GM21717 (cell line): Measurements from ENCODE around the gene SMARCE1.
A peak's percentile ranks its signal among the peaks of the same experiment; 100 is the strongest.

Experiments used
- ATAC-seq: cut with Tn5 transposase; IDR thresholded peaks from one replicate; pipeline ENCODE4 v1.9.1; 2021; ENCODE audit warnings: mild to moderate bottlenecking, moderate library complexity; ENCODE audit not compliant: unreplicated experiment

The SMARCE1 gene

GRCh38 chr17:40647624-40648383 is at the start of gene SMARCE1:
Gene SMARCE1, minus strand, starts transcription at chr17:40647818. Its CDS starts 2,016 bp downstream, at chr17:40645802.
- peak; percentile 53 for ATAC-seq

GRCh38 chr17:40697297-40697696 is 49.7 kb upstream of the SMARCE1 start:
- no peak for ATAC-seq

GRCh38 chr17:40696651-40697072 is 49.0 kb upstream of the SMARCE1 start:
- ATAC-seq: no peak

DNA sequence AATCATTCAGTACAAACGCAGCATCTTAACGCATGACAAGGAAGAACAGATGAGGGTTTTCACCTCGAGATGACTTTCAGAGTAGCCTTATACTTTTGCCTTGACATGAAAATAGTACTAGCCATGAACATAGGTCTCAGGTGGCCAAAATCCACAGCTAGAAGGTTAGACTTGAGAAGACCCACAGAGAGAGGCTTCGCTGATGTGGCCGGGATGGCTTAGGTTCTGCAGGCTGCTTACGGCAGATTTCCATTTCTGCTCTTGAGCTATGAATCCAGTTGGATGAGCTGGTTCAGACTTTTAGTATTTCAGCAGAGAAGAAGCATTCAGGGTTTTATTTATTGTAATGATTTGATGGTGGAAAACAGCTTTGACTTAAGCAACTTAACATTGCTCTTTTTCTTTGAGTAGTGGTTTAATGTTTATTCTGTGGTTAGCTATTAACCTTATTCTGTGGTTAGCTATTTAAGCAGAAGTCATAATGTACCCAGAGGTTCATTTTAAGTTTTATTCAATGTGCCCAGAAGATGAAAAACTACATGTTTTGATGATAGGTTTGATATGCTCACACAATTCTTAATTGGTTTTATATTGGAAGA is 48.4 kb upstream of the SMARCE1 start:
- ATAC-seq: no peak

- ATAC-seq: no peak
Observed at GRCh38 chr17:40694584-40694983, 47.0 kb upstream of the SMARCE1 start.

- ATAC-seq: no peak
Observed at GRCh38 chr17:40687106-40687505, 39.5 kb upstream of the SMARCE1 start.

GRCh38 chr17:40686192-40686591 is 38.6 kb upstream of the SMARCE1 start:
- no peak for ATAC-seq

DNA sequence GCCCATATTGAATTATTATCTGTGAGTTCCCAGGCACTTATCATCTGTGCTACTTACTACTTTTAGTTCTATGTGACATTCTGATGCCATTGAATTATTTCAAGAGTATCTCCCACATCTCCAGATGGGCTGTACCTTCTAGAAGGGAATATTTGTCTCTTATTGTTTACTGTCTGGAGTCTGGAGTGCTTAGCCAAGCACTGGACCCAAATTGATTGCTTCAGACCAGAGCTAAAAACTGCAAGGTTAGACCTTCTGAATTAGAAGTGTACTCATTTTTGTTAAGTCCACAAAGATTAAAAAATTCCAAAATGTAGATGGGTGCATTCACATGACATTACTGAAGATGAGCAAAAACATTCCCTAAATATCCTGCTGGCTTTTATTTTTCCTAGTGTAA is 33.4 kb upstream of the SMARCE1 start:
- ATAC-seq: no peak

- no peak for ATAC-seq
Observed at GRCh38 chr17:40679523-40679907, 31.9 kb upstream of the SMARCE1 start.

DNA sequence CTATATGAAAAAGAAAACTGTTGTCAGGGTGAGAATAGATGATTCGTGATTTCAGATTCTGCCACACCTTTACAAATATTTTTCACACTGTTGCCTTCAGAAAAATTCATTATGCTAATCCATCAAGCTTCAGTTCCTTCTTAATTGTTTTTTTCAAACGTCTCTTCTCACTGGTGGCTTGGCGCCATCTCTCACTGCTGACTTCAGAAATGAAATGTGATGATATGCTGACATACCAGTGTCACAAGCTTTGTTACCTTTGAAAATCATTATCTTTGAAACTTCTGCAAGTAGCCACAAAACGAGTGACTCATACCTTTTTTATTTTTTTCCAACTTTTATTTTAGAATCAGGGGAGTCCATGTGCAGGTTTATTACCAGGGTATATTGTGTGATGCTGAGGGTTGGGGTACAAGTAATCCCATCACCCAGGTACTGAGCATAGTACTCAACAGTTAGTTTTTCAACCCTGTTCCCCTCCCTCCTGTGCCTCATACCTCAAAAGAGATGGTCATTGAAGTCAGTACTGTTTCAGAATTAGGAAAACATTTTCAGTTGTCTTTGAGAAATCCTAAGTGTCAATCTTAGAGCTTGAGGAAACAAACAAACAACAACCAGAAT is 31.4 kb upstream of the SMARCE1 start:
- ATAC-seq: no peak

DNA sequence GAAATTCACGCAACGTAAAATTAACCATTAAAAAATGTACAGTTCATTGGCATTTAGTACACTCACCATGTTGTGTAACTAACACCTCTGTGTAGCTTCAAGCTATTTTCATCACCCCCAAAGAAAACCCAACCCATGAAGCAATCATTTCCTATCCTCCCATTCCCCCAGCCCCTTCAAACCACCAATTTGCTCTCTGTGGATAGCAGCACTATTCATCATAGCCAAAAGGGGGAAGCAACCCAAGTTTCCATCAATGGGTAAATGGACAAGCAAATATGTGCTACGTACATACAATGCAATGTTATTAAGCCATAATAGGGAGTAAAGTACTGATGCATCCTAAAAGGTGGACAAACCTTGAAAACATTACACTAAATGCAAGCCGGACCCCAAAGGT is 28.3 kb upstream of the SMARCE1 start:
- ATAC-seq: no peak

DNA sequence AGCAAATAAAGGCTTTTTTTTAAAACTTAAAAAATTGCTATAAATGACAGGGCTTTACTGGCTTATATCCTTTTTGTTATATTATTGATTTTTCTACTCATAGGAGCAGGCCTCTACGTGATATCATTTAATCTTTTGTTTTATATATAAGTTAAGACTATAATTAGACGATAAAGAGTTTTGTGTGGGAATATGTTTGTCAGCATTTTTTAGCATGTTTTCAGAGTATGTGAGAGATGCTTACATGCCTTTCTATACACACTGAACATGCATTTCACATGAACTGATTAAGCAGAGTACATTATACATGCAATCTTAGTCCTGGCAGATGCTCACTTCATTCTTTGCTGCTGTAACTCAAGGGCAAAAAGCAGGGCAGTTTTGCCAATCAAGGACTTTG is 25.0 kb upstream of the SMARCE1 start:
- ATAC-seq: no peak

DNA sequence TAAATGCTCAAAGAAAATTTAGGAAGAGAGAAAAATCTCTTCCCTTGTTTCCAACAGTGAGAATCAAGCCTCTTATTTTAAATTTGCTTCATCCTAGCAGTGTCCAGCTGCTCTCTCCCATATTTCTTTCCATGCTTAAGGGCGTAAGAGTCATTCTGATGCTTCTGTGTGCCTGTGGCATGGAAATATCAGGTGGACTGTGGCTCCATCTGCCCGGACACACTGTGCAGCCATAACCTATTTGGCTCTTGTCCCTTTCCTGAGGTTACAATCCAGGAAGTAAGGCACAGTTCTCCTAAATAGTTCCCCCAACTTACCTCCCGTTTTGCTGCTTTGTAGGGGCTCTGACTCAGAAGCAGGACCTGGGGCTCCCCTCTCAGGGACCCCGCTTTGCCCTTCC is 23.7 kb upstream of the SMARCE1 start:
- ATAC-seq: no peak

DNA sequence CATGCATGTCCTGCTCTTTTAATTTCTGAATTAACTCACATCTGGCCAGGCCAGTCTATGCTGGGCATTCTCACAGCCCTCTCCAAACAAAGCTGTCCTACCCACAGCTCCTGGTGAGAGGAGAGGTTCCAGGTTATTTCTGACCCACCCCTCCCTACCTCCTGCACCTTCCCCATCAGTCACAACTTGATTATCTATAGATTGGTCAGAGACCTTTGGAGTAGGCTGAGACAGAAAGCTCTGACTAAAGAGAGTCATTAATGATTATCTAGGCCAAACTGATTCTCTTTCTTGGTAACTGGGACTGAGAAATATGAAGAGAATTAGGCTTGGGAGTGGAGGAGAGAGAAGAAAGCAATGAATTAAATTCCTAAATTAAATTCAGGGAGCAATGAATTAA is 18.7 kb upstream of the SMARCE1 start:
- ATAC-seq: no peak

DNA sequence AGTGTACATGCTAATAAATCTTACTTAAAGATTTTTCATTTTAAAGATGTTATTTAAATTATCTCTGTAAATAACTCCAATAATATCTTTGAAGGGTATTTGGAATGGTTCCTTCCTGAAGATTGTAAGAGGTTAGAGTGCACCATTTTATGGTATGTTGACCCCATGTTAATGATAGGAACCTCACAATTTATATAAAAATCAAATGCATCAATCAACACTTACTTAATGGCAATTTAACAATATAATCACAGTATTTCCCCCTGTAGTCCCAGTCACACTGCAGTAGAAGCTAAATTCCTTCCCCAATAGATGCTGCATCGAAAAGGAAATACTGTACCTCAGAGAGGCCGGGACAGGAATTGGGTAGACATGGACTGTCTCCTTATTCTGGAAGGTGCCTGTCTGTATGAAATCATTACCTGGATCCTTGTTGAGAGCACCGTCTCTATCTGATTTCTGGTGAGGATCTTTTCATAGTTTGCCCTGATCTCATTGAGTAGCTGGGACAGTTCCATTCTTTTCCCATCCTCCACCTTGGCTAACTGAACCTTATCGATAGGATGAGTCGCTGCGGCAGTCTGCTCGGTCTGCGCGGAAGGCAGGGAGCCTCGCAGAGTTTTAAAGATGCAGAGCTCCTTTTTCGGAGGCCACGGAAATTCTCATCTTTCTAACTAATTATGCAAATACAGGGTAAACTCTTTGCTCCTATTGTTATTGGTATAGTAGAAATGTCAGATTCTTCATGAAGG is 17.1 kb upstream of the SMARCE1 start, which contains the start of gene KRT222:
KRT222 (minus strand) TSS at position 596 of the 752 bp plus-strand sequence; CDS start at position 518, 78 bp downstream.
- ATAC-seq: no peak

DNA sequence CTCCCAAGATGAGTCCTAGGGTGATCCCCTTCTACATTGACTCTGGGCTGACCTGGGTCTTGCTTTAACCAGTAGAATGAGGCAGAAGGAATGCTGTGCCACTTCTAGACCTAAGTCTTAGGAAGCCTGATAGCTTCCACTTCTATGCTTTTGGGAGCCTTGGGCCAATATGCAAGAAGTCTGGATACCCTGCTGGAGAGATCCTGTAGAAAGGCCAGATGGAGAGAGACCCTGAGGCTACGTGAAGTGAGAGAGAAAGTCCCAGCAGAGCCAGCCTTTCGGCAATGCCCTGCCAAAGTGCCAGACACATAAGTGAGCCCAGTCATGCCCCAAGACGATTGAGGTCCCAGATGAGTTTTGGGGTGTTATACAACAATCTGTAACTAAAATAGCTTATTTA is 15.6 kb upstream of the SMARCE1 start:
- no peak for ATAC-seq

- no peak for ATAC-seq
Observed at GRCh38 chr17:40659911-40660310, 12.3 kb upstream of the SMARCE1 start.

- no peak for ATAC-seq
Observed at GRCh38 chr17:40658396-40658795, 10.8 kb upstream of the SMARCE1 start.

- no peak for ATAC-seq
Observed at GRCh38 chr17:40651939-40652338, 4.3 kb upstream of the SMARCE1 start.

- ATAC-seq: peak; percentile 21
Observed at GRCh38 chr17:40648384-40648968, 858 bp upstream of the SMARCE1 start.
